BLaER1 treated with 17β-estradiol and CSF1 and Interleukin-3, amounts not matched to agents 10 nM and 100 nM (cell line): ENCODE results near the gene SEMA4C.

Experiments used
- H3K27ac ChIP-seq, 11 experiments: shearing (Covaris generic); formaldehyde crosslinking; 2 replicates each; pipeline ENCODE4 v1.8.1; 2022
- H3K27me3 ChIP-seq, 11 experiments: shearing (Covaris generic); formaldehyde crosslinking; 2 replicates each; pipeline ENCODE4 v1.8.1; 2022
- H3K36me3 ChIP-seq, 11 experiments: shearing (Covaris generic); formaldehyde crosslinking; 2 replicates each; pipeline ENCODE4 v1.8.1; 2022
- H3K4me1 ChIP-seq, 10 experiments: shearing (Covaris generic); formaldehyde crosslinking; 2 replicates each; pipeline ENCODE4 v1.8.1; 2022
- H3K4me2 ChIP-seq, 11 experiments: shearing (Covaris generic); formaldehyde crosslinking; 2 replicates each; pipeline ENCODE4 v1.8.1; 2022
- H3K4me3 ChIP-seq, 10 experiments: shearing (Covaris generic); formaldehyde crosslinking; 2 replicates each; pipeline ENCODE4 v1.8.1; 2022
- H3K9ac ChIP-seq, 11 experiments: shearing (Covaris generic); formaldehyde crosslinking; 2 replicates each; pipeline ENCODE4 v1.8.1; 2022
- H3K9me3 ChIP-seq, 11 experiments: shearing (Covaris generic); formaldehyde crosslinking; replicated peaks in 1 of 11; 2 replicates each; pipeline ENCODE4 v1.8.1; 2022
- H4K20me1 ChIP-seq, 11 experiments: shearing (Covaris generic); formaldehyde crosslinking; 2 replicates each; pipeline ENCODE4 v1.8.1; 2022
- Cebpa-rat ChIP-seq, 11 experiments: shearing (Covaris generic); IDR thresholded peaks; 2 replicates each; pipeline ENCODE4 v1.8.1; 2022

SEMA4C gene

GRCh38 chr2:96869822-96870625, at the start of gene SEMA4C:
TSS of gene SEMA4C (minus strand) at chr2:96870080. CDS start at chr2:96867886, 2,194 bp downstream.
- H3K27ac ChIP-seq = peak within 1 kb of the TSS; percentile 85 to 99 (median 96)
- peaks cover 63 to 74% (median 65%) of the 10 kb centered on the region in 10 experiments for H3K4me1 ChIP-seq
- peak within 1 kb of the TSS; percentile 90 to 99 (median 93) for H3K9ac ChIP-seq
- H4K20me1 ChIP-seq = peaks cover 15 to 60% (median 26%) of the 10 kb centered on the region in 11 experiments; a peak in 21 of 22 replicates
- H3K4me2 ChIP-seq = peak within 1 kb of the TSS; percentile 92 to 100 (median 99)
- H3K36me3 ChIP-seq = peaks cover 9 to 25% (median 13%) of the 10 kb centered on the region in 11 experiments
- H3K9me3 ChIP-seq = no peaks in the 10 kb centered on the region
- H3K27me3 ChIP-seq = peaks cover 0 to 24% (median 0%) of the 10 kb centered on the region in 11 experiments; a peak in 8 of 22 replicates
- TF ChIP-seq Cebpa-rat (IDR thresholded peaks at IDR 0.05) = no peak
- peak within 1 kb of the TSS; percentile 73 to 96 (median 92) for H3K4me3 ChIP-seq

GRCh38 chr2:96918754-96919550, 49.1 kb upstream of the SEMA4C start:
- Histone ChIP-seq H3K4me1 (peaks cover 10 to 40% (median 22%) of the 10 kb centered on the region in 10 experiments), H3K4me3 (no peak overlapping the region), H3K27me3 (0 out of 22 replicates have a peak, but pooled peaks cover 0 to 1% (median 0%) of the 10 kb centered on the region in 11 experiments), H3K9me3 (peaks cover 25 to 44% (median 30%) of the 10 kb centered on the region in 11 experiments), H3K4me2 (no peak overlapping the region), H3K9ac (no peak overlapping the region), H4K20me1 (no peaks in the 10 kb centered on the region), H3K27ac (no peak overlapping the region), H3K36me3 (peaks cover 0 to 21% (median 12%) of the 10 kb centered on the region in 11 experiments; a peak in 14 of 22 replicates)
- TF ChIP-seq Cebpa-rat (IDR thresholded peaks at IDR 0.05) = no peak

DNA sequence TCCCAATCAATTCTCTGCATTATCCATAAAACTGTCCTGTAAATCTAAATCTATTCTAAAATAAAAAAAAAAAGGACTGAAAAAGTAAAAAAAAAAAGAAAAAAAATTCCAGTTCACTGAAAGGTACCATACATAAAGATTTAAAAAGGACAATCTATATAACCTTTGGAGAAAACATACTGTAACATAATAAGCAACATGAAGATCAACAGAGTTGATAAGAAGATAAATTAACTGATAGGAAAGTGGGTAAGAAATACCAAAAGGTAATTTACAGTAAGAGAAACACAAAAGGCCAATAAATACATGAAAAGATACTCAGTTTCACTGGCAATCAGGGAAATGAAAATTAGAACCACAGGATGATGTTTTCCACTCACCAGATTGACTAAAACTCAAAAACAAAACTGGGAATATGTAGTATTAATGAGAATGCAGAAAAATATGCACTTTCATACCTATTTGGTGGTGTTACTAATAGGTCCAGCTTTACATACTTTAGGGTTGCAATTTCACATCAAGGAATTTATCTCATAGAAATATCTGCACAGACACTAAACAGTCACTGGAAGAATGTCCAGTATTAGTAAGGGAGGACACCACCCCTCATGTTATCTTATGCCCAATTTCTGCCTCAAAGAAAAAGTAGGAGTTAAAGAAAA, 48.3 kb upstream of the SEMA4C start:
- no peak overlapping the region for H3K9ac ChIP-seq
- TF ChIP-seq Cebpa-rat (IDR thresholded peaks at IDR 0.05) = no peak
- H3K27ac ChIP-seq = no peak overlapping the region
- no peaks in the 10 kb centered on the region; a peak in 1 of 22 replicates for H4K20me1 ChIP-seq
- H3K4me2 ChIP-seq = no peak overlapping the region
- H3K4me1 ChIP-seq = peaks cover 17 to 40% (median 22%) of the 10 kb centered on the region in 10 experiments
- H3K9me3 ChIP-seq = peaks cover 25 to 44% (median 30%) of the 10 kb centered on the region in 11 experiments
- H3K4me3 ChIP-seq = no peak overlapping the region
- H3K27me3 ChIP-seq = peaks cover 0 to under 1% (median 0%) of the 10 kb centered on the region in 11 experiments; a peak in 1 of 22 replicates
- H3K36me3 ChIP-seq = peaks cover 0 to 21% (median 12%) of the 10 kb centered on the region in 11 experiments; a peak in 14 of 22 replicates

DNA sequence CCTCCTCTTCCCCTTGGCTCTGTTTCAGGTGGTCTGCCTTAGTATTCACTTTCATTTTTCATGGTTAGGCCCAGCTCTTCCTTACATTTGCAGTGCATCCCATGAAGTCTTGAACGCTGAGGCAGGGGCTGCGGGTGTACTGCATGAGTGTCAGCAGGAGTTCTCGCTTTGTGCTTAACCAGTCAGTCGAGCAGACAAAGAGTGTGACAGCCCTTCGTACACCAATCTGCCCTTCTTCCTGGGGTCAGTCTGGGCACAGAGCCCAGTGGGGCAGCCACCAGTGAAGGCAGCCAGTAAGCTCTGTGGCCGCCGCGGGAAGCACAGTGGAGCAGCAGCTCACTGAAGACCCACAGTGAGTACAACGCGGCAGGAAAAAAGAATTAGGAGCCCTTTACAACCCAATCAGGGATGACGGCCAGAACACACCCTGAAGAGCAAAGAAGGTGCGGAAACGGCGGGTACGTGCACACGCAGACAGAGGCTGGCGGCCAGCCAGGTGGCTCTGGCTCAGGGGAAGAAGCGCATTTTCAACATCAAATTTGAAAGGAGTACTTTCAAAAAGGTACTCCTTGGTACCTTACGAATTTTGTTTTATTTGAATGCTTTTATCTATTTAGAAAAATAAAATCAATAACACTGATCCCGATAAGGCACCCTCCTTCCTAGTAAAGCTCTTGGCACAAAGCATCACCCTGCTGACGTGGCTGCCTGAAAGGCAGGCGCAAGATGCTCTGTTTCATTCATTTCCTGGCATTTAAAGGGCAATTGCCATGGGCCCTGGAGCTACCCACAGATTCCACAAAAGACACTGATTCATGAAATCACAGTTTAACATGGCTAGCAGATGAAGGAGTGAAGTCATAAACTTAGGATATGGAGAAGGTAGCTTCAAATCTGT, 47.0 kb upstream of the SEMA4C start:
- Histone ChIP-seq H3K36me3 (peaks cover 0 to 21% (median 12%) of the 10 kb centered on the region in 11 experiments; a peak in 14 of 22 replicates), H4K20me1 (no peaks in the 10 kb centered on the region; a peak in 1 of 22 replicates), H3K4me1 (peaks cover 28 to 43% (median 32%) of the 10 kb centered on the region in 10 experiments), H3K4me2 (no peak overlapping the region), H3K27ac (no peak overlapping the region), H3K9ac (no peak overlapping the region), H3K9me3 (peaks cover 25 to 44% (median 30%) of the 10 kb centered on the region in 11 experiments), H3K4me3 (no peak overlapping the region; a peak in 1 of 20 replicates), H3K27me3 (peaks cover 0 to 13% (median 0%) of the 10 kb centered on the region in 11 experiments; a peak in 2 of 22 replicates)
- no peak for TF ChIP-seq Cebpa-rat (IDR thresholded peaks at IDR 0.05)

GRCh38 chr2:96916156-96916630, 46.3 kb upstream of the SEMA4C start:
- Histone ChIP-seq H4K20me1 (no peaks in the 10 kb centered on the region; a peak in 1 of 22 replicates), H3K27ac (no peak overlapping the region), H3K4me3 (no peak overlapping the region; a peak in 1 of 20 replicates), H3K4me1 (peaks cover 28 to 44% (median 39%) of the 10 kb centered on the region in 10 experiments), H3K27me3 (peaks cover 0 to 18% (median 0%) of the 10 kb centered on the region in 11 experiments; a peak in 2 of 22 replicates), H3K9ac (no peak overlapping the region), H3K4me2 (no peak overlapping the region), H3K9me3 (peaks cover 25 to 44% (median 30%) of the 10 kb centered on the region in 11 experiments), H3K36me3 (peaks cover 0 to 21% (median 12%) of the 10 kb centered on the region in 11 experiments; a peak in 14 of 22 replicates)
- no peak for TF ChIP-seq Cebpa-rat (IDR thresholded peaks at IDR 0.05)

DNA sequence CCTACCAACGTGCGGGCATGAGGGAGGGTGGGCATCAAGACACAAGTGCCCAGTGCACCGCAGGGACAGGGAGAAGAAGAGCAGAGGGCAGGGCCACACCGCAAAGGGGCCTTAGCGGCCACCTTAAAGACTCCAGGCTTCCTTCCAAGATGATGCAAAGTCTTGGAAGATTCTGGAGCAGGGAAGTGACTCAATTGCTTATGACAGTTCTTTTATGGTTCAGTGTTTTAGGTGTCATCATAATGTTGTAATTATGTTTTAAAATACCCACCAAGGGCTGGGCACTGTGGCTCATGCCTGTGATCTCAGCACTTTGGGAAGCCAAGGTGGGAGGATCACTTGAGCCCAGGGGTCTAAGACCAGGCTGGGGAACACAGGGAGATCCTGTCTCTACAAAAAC, 44.5 kb upstream of the SEMA4C start:
- H3K9me3 ChIP-seq = peaks cover 25 to 43% (median 30%) of the 10 kb centered on the region in 11 experiments
- H3K4me1 ChIP-seq = peaks cover 28 to 53% (median 42%) of the 10 kb centered on the region in 10 experiments
- peaks cover 0 to 18% (median 0%) of the 10 kb centered on the region in 11 experiments; a peak in 2 of 22 replicates for H3K27me3 ChIP-seq
- H4K20me1 ChIP-seq = no peaks in the 10 kb centered on the region; a peak in 1 of 22 replicates
- H3K4me3 ChIP-seq = peak overlapping the region in 8 of 10 experiments; percentile 42 to 63 (median 56); a peak in 15 of 20 replicates
- H3K27ac ChIP-seq = peak overlapping the region in 8 of 11 experiments; percentile 62 to 89 (median 82); a peak in 17 of 22 replicates
- H3K9ac ChIP-seq = peak overlapping the region in 9 of 11 experiments; percentile 26 to 79 (median 73); a peak in 17 of 22 replicates
- peaks cover 0 to 21% (median 12%) of the 10 kb centered on the region in 11 experiments; a peak in 14 of 22 replicates for H3K36me3 ChIP-seq
- no peak for TF ChIP-seq Cebpa-rat (IDR thresholded peaks at IDR 0.05)
- H3K4me2 ChIP-seq = peak overlapping the region; percentile 67 to 99 (median 94)
